GF-D8 (cell line): ENCODE data around the gene RMI2.

Source experiments
- DNase-seq: peaks from one replicate; lab custom pipeline; 2025; lab: John Stamatoyannopoulos, UW

The RMI2 gene

GRCh38 chr16:11399261-11399831, 54.1 kb downstream of the RMI2 start:
- no peak for DNase-seq

- DNase-seq: no peak
Observed at GRCh38 chr16:11400076-11400475, 54.8 kb downstream of the RMI2 start.
